Stimulated activated CD8-positive, alpha-beta memory T cell treated with anti-CD3 and anti-CD28 coated beads, Interleukin-15, amount 100 ng/mL, for 24 hours (primary cell): Measurements from ENCODE around the gene SAPCD2.

Experiments
- DNase-seq: peaks from one replicate; pipeline ENCODE4 v3.0.0-alpha.2; 2020; ENCODE audit warnings: low read depth

Gene SAPCD2

GRCh38 chr9:137031904-137032640 is 38.3 kb downstream of the SAPCD2 start, which contains the start of gene FUT7:
FUT7 (minus strand) TSS chr9:137032088; CDS start chr9:137031991, 97 bp downstream.
- no peak for DNase-seq

GRCh38 chr9:137030538-137031527 is 39.5 kb downstream of the SAPCD2 start:
- no peak for DNase-seq

GRCh38 chr9:137030006-137030405 is 40.4 kb downstream of the SAPCD2 start:
- no peak for DNase-seq

- peak; percentile 58 for DNase-seq
Observed at GRCh38 chr9:137029058-137029936, 41.1 kb downstream of the SAPCD2 start.

GRCh38 chr9:137028263-137029057 is 41.9 kb downstream of the SAPCD2 start:
- peak; percentile 44 for DNase-seq

GRCh38 chr9:137027369-137028262 is 42.7 kb downstream of the SAPCD2 start, which contains the start of gene ABCA2:
ABCA2 (minus strand) TSS chr9:137028237; CDS start chr9:137028140, 97 bp downstream.
- no peak for DNase-seq

- DNase-seq, result no peak
Observed at GRCh38 chr9:137026828-137027227, 43.5 kb downstream of the SAPCD2 start.

- no peak for DNase-seq
Observed at GRCh38 chr9:137026384-137026783, 44.0 kb downstream of the SAPCD2 start.

- no peak for DNase-seq
Observed at GRCh38 chr9:137025517-137025966, 44.8 kb downstream of the SAPCD2 start.

- no peak for DNase-seq
Observed at GRCh38 chr9:137023583-137023991, 46.8 kb downstream of the SAPCD2 start.

GRCh38 chr9:137023157-137023556 is 47.2 kb downstream of the SAPCD2 start:
- no peak for DNase-seq

- DNase-seq, result no peak
Observed at GRCh38 chr9:137022662-137023008, 47.7 kb downstream of the SAPCD2 start.

GRCh38 chr9:137021979-137022661 is 48.2 kb downstream of the SAPCD2 start:
- peak; percentile 37 for DNase-seq

GRCh38 chr9:137021568-137021978 is 48.8 kb downstream of the SAPCD2 start:
- DNase-seq, result no peak

- no peak for DNase-seq
Observed at GRCh38 chr9:137020771-137021567, 49.4 kb downstream of the SAPCD2 start.

- DNase-seq, result no peak
Observed at GRCh38 chr9:137019891-137020683, 50.3 kb downstream of the SAPCD2 start.

- no peak for DNase-seq
Observed at GRCh38 chr9:137018761-137019559, 51.4 kb downstream of the SAPCD2 start.
